ENCODE results near the gene TPO. TPM values are rescaled to one million over a fixed set of nuclear protein-coding genes. Genes with fewer than 3 reads are reported as not detected.

Gene TPO
- total and polyA plus RNA-seq, 4 donors, result not detected

DNA sequence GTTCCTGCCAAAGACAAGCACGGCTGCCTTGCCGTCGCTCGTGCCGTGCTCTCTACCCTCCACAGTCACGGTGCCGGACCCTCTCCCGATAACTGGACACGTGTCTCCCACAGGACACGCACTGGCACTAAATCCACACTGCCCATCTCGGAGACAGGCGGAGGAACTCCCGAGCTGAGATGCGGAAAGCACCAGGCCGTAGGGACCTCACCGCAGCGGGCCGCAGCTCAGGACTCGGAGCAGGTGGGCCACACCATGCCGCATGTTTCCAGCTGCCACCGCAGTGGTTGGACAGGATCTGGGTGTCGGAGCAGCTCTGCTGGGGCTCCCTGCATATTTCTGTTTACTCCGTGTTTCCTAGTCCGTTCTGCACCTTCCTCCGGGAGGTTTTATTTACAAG, 127.2 kb downstream of the TPO start:
- Histone ChIP-seq H3K27ac (ENCODE audit: low read depth in 1 of 2, low read length in 2 of 2) (no peak overlapping the region), H3K27me3 (ENCODE audit: control insufficient read depth in 4 of 4, insufficient read depth in 4 of 4, low read length in 3 of 4) (no peaks in the 10 kb centered on the region), H3K4me3 (ENCODE audit: low read depth in 1 of 3, low read length in 3 of 3) (no peak overlapping the region), H3K9ac (ENCODE audit: low read depth in 1 of 2, low read length in 2 of 2) (no peak overlapping the region), H3K4me1 (ENCODE audit: control insufficient read depth in 4 of 4, insufficient read depth in 4 of 4, low read length in 3 of 4) (no peaks in the 10 kb centered on the region), H3K9me3 (ENCODE audit: control insufficient read depth in 4 of 4, low read length in 3 of 4) (no peaks in the 10 kb centered on the region), H3K36me3 (ENCODE audit: control insufficient read depth in 4 of 4, insufficient read depth in 3 of 4, low read depth in 1 of 4, low read length in 3 of 4) (no peaks in the 10 kb centered on the region)
- TF ChIP-seq, protein P1, sequence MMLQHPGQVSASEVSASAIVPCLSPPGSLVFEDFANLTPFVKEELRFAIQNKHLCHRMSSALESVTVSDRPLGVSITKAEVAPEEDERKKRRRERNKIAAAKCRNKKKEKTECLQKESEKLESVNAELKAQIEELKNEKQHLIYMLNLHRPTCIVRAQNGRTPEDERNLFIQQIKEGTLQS (IDR thresholded peaks at IDR 0.05), result no peak
- TF ChIP-seq, protein P2, sequence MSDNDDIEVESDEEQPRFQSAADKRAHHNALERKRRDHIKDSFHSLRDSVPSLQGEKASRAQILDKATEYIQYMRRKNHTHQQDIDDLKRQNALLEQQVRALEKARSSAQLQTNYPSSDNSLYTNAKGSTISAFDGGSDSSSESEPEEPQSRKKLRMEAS (IDR thresholded peaks at IDR 0.05), result no peak
- TF ChIP-seq YY1 (IDR thresholded peaks at IDR 0.05) (no peak), GABPA (IDR thresholded peaks at IDR 0.05 in 1 of 2, conservative IDR thresholded peaks at IDR 0.05 in 1 of 2) (no peak), NR2F2 (IDR thresholded peaks at IDR 0.05) (no peak), FOXA2 (IDR thresholded peaks at IDR 0.05) (no peak), EGR1 (IDR thresholded peaks at IDR 0.05; ENCODE audit: low read depth in 2 of 2) (no peak), SP1 (IDR thresholded peaks at IDR 0.05) (no peak), FOXA1 (IDR thresholded peaks at IDR 0.05) (no peak), TAF1 (conservative IDR thresholded peaks at IDR 0.05) (no peak), RAD21 (IDR thresholded peaks at IDR 0.05) (no peak), HNF4A (conservative IDR thresholded peaks at IDR 0.05) (no peak), HNF4G (IDR thresholded peaks at IDR 0.05) (no peak), RXRA (IDR thresholded peaks at IDR 0.05) (no peak), JUND (IDR thresholded peaks at IDR 0.05) (no peak)
- TF ChIP-seq, protein P3, sequence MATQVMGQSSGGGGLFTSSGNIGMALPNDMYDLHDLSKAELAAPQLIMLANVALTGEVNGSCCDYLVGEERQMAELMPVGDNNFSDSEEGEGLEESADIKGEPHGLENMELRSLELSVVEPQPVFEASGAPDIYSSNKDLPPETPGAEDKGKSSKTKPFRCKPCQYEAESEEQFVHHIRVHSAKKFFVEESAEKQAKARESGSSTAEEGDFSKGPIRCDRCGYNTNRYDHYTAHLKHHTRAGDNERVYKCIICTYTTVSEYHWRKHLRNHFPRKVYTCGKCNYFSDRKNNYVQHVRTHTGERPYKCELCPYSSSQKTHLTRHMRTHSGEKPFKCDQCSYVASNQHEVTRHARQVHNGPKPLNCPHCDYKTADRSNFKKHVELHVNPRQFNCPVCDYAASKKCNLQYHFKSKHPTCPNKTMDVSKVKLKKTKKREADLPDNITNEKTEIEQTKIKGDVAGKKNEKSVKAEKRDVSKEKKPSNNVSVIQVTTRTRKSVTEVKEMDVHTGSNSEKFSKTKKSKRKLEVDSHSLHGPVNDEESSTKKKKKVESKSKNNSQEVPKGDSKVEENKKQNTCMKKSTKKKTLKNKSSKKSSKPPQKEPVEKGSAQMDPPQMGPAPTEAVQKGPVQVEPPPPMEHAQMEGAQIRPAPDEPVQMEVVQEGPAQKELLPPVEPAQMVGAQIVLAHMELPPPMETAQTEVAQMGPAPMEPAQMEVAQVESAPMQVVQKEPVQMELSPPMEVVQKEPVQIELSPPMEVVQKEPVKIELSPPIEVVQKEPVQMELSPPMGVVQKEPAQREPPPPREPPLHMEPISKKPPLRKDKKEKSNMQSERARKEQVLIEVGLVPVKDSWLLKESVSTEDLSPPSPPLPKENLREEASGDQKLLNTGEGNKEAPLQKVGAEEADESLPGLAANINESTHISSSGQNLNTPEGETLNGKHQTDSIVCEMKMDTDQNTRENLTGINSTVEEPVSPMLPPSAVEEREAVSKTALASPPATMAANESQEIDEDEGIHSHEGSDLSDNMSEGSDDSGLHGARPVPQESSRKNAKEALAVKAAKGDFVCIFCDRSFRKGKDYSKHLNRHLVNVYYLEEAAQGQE (IDR thresholded peaks at IDR 0.05), result no peak
- TF ChIP-seq, protein P4, sequence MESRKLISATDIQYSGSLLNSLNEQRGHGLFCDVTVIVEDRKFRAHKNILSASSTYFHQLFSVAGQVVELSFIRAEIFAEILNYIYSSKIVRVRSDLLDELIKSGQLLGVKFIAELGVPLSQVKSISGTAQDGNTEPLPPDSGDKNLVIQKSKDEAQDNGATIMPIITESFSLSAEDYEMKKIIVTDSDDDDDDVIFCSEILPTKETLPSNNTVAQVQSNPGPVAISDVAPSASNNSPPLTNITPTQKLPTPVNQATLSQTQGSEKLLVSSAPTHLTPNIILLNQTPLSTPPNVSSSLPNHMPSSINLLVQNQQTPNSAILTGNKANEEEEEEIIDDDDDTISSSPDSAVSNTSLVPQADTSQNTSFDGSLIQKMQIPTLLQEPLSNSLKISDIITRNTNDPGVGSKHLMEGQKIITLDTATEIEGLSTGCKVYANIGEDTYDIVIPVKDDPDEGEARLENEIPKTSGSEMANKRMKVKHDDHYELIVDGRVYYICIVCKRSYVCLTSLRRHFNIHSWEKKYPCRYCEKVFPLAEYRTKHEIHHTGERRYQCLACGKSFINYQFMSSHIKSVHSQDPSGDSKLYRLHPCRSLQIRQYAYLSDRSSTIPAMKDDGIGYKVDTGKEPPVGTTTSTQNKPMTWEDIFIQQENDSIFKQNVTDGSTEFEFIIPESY (IDR thresholded peaks at IDR 0.05), result no peak
- TF ChIP-seq, protein P5, sequence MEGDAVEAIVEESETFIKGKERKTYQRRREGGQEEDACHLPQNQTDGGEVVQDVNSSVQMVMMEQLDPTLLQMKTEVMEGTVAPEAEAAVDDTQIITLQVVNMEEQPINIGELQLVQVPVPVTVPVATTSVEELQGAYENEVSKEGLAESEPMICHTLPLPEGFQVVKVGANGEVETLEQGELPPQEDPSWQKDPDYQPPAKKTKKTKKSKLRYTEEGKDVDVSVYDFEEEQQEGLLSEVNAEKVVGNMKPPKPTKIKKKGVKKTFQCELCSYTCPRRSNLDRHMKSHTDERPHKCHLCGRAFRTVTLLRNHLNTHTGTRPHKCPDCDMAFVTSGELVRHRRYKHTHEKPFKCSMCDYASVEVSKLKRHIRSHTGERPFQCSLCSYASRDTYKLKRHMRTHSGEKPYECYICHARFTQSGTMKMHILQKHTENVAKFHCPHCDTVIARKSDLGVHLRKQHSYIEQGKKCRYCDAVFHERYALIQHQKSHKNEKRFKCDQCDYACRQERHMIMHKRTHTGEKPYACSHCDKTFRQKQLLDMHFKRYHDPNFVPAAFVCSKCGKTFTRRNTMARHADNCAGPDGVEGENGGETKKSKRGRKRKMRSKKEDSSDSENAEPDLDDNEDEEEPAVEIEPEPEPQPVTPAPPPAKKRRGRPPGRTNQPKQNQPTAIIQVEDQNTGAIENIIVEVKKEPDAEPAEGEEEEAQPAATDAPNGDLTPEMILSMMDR (IDR thresholded peaks at IDR 0.05; ENCODE audit: low read depth, low read length, missing input control), result no peak
- DNase-seq (ENCODE audit: low spot score), result no peak
- 87% methylated on average over 25 of the region's 25 CpGs for WGBS

All from liver (tissue), 9 donors.